GM23338 (cell line): ENCODE measurements around the gene ACOXL.

Experiments
- CREB1 ChIP-seq: fragments of 250-450 bp; sonication (Bioruptor Pico); IDR thresholded peaks from 2 replicates; pipeline ENCODE4 v1.5.0; 2020; ENCODE audit warnings: low read depth, mild to moderate bottlenecking, moderate library complexity
- EZH2 ChIP-seq: fragments of 200-600 bp; sonication (generic); IDR thresholded peaks from one replicate; pipeline ENCODE4 v1.8.0; 2017; ENCODE audit warnings: antibody characterized with exemption, mild to moderate bottlenecking, low read depth; ENCODE audit not compliant: unreplicated experiment
- EZH2phosphoT487 ChIP-seq: fragments of 200-600 bp; sonication (generic); IDR thresholded peaks from one replicate; pipeline ENCODE4 v1.8.1; 2018; ENCODE audit warnings: antibody characterized with exemption; ENCODE audit not compliant: unreplicated experiment
- JUNB ChIP-seq: IDR thresholded peaks from one replicate; pipeline ENCODE4 v1.6.1; 2016; ENCODE audit warnings: antibody characterized with exemption; ENCODE audit not compliant: unreplicated experiment
- NANOG ChIP-seq: IDR thresholded peaks from 2 replicates; pipeline ENCODE4 v1.6.1; 2016; ENCODE audit warnings: antibody characterized with exemption, borderline replicate concordance
- POLR2AphosphoS5 ChIP-seq: IDR thresholded peaks from 2 replicates; pipeline ENCODE4 v1.6.1; 2016; ENCODE audit warnings: antibody characterized with exemption, low read depth
- STAT1 ChIP-seq: IDR thresholded peaks from one replicate; pipeline ENCODE4 v1.6.1; 2016; ENCODE audit warnings: antibody characterized with exemption; ENCODE audit not compliant: unreplicated experiment
- ZNF114 ChIP-seq: fragments of 250-450 bp; sonication (Bioruptor Pico); IDR thresholded peaks from 2 replicates; pipeline ENCODE4 v1.5.0; 2020; ENCODE audit warnings: mild to moderate bottlenecking, moderate library complexity
- ZNF331 ChIP-seq: fragments of 250-450 bp; sonication (Bioruptor Pico); IDR thresholded peaks from 2 replicates; pipeline ENCODE4 v1.5.0; 2020; ENCODE audit warnings: low read depth, mild to moderate bottlenecking, moderate library complexity
- TF ChIP-seq, protein P1 (sequence below), 2 experiments: fragments of 200-600 bp in 1 of 2; sonication (generic) in 1 of 2; conservative IDR thresholded peaks; 2 replicates each; pipeline versions ENCODE4 v1.5.1 to v1.6.1; 2016 to 2017; ENCODE audit warnings: antibody characterized with exemption in 2 of 2, low read depth in 2 of 2, mild to moderate bottlenecking in 2 of 2, moderate library complexity in 1 of 2
- TF ChIP-seq, protein P2 (sequence below): IDR thresholded peaks from 2 replicates; pipeline ENCODE4 v1.6.1; 2016; ENCODE audit warnings: antibody characterized with exemption
- TF ChIP-seq, protein P3 (sequence below): IDR thresholded peaks from one replicate; pipeline ENCODE4 v1.6.1; 2018; ENCODE audit warnings: antibody characterized with exemption; ENCODE audit not compliant: unreplicated experiment
- TF ChIP-seq, protein P4 (sequence below): fragments of 250-450 bp; sonication (Bioruptor Pico); IDR thresholded peaks from 2 replicates; pipeline ENCODE4 v1.5.0; 2020; ENCODE audit warnings: mild to moderate bottlenecking, moderate library complexity

DNA sequence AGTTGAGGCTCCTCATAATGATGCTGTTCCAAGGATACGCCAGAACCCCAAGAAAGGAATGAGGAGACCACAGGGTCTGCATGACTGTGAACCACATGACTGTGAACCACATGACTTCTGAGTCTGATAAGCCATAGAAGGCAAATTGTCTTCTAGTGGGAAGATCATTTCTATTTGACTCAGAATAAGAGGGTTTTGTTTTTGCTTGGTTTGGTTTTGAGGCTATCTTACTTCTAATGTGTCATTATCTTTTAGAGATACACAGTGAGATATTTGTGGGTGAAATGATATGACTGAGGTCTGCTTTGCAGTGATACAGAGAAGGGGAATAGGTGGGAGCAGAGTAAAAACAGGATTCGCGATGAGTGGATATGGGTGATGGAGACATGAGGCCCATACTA, 359.4 kb downstream of the ACOXL start:
- TF ChIP-seq POLR2AphosphoS5 (no peak), CREB1 (CRISPR knock-in tag) (no peak), JUNB (no peak), EZH2 (no peak), ZNF331 (CRISPR knock-in tag) (no peak), EZH2phosphoT487 (no peak), STAT1 (no peak), ZNF114 (CRISPR knock-in tag) (no peak), NANOG (no peak)
- TF ChIP-seq, protein P1, sequence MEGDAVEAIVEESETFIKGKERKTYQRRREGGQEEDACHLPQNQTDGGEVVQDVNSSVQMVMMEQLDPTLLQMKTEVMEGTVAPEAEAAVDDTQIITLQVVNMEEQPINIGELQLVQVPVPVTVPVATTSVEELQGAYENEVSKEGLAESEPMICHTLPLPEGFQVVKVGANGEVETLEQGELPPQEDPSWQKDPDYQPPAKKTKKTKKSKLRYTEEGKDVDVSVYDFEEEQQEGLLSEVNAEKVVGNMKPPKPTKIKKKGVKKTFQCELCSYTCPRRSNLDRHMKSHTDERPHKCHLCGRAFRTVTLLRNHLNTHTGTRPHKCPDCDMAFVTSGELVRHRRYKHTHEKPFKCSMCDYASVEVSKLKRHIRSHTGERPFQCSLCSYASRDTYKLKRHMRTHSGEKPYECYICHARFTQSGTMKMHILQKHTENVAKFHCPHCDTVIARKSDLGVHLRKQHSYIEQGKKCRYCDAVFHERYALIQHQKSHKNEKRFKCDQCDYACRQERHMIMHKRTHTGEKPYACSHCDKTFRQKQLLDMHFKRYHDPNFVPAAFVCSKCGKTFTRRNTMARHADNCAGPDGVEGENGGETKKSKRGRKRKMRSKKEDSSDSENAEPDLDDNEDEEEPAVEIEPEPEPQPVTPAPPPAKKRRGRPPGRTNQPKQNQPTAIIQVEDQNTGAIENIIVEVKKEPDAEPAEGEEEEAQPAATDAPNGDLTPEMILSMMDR (conservative IDR thresholded peaks at IDR 0.05; ENCODE audit: low read depth in 2 of 2), result no peak
- TF ChIP-seq, protein P2, sequence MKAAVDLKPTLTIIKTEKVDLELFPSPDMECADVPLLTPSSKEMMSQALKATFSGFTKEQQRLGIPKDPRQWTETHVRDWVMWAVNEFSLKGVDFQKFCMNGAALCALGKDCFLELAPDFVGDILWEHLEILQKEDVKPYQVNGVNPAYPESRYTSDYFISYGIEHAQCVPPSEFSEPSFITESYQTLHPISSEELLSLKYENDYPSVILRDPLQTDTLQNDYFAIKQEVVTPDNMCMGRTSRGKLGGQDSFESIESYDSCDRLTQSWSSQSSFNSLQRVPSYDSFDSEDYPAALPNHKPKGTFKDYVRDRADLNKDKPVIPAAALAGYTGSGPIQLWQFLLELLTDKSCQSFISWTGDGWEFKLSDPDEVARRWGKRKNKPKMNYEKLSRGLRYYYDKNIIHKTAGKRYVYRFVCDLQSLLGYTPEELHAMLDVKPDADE, result no peak
- TF ChIP-seq, protein P3, sequence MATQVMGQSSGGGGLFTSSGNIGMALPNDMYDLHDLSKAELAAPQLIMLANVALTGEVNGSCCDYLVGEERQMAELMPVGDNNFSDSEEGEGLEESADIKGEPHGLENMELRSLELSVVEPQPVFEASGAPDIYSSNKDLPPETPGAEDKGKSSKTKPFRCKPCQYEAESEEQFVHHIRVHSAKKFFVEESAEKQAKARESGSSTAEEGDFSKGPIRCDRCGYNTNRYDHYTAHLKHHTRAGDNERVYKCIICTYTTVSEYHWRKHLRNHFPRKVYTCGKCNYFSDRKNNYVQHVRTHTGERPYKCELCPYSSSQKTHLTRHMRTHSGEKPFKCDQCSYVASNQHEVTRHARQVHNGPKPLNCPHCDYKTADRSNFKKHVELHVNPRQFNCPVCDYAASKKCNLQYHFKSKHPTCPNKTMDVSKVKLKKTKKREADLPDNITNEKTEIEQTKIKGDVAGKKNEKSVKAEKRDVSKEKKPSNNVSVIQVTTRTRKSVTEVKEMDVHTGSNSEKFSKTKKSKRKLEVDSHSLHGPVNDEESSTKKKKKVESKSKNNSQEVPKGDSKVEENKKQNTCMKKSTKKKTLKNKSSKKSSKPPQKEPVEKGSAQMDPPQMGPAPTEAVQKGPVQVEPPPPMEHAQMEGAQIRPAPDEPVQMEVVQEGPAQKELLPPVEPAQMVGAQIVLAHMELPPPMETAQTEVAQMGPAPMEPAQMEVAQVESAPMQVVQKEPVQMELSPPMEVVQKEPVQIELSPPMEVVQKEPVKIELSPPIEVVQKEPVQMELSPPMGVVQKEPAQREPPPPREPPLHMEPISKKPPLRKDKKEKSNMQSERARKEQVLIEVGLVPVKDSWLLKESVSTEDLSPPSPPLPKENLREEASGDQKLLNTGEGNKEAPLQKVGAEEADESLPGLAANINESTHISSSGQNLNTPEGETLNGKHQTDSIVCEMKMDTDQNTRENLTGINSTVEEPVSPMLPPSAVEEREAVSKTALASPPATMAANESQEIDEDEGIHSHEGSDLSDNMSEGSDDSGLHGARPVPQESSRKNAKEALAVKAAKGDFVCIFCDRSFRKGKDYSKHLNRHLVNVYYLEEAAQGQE, result no peak
- TF ChIP-seq, protein P4, sequence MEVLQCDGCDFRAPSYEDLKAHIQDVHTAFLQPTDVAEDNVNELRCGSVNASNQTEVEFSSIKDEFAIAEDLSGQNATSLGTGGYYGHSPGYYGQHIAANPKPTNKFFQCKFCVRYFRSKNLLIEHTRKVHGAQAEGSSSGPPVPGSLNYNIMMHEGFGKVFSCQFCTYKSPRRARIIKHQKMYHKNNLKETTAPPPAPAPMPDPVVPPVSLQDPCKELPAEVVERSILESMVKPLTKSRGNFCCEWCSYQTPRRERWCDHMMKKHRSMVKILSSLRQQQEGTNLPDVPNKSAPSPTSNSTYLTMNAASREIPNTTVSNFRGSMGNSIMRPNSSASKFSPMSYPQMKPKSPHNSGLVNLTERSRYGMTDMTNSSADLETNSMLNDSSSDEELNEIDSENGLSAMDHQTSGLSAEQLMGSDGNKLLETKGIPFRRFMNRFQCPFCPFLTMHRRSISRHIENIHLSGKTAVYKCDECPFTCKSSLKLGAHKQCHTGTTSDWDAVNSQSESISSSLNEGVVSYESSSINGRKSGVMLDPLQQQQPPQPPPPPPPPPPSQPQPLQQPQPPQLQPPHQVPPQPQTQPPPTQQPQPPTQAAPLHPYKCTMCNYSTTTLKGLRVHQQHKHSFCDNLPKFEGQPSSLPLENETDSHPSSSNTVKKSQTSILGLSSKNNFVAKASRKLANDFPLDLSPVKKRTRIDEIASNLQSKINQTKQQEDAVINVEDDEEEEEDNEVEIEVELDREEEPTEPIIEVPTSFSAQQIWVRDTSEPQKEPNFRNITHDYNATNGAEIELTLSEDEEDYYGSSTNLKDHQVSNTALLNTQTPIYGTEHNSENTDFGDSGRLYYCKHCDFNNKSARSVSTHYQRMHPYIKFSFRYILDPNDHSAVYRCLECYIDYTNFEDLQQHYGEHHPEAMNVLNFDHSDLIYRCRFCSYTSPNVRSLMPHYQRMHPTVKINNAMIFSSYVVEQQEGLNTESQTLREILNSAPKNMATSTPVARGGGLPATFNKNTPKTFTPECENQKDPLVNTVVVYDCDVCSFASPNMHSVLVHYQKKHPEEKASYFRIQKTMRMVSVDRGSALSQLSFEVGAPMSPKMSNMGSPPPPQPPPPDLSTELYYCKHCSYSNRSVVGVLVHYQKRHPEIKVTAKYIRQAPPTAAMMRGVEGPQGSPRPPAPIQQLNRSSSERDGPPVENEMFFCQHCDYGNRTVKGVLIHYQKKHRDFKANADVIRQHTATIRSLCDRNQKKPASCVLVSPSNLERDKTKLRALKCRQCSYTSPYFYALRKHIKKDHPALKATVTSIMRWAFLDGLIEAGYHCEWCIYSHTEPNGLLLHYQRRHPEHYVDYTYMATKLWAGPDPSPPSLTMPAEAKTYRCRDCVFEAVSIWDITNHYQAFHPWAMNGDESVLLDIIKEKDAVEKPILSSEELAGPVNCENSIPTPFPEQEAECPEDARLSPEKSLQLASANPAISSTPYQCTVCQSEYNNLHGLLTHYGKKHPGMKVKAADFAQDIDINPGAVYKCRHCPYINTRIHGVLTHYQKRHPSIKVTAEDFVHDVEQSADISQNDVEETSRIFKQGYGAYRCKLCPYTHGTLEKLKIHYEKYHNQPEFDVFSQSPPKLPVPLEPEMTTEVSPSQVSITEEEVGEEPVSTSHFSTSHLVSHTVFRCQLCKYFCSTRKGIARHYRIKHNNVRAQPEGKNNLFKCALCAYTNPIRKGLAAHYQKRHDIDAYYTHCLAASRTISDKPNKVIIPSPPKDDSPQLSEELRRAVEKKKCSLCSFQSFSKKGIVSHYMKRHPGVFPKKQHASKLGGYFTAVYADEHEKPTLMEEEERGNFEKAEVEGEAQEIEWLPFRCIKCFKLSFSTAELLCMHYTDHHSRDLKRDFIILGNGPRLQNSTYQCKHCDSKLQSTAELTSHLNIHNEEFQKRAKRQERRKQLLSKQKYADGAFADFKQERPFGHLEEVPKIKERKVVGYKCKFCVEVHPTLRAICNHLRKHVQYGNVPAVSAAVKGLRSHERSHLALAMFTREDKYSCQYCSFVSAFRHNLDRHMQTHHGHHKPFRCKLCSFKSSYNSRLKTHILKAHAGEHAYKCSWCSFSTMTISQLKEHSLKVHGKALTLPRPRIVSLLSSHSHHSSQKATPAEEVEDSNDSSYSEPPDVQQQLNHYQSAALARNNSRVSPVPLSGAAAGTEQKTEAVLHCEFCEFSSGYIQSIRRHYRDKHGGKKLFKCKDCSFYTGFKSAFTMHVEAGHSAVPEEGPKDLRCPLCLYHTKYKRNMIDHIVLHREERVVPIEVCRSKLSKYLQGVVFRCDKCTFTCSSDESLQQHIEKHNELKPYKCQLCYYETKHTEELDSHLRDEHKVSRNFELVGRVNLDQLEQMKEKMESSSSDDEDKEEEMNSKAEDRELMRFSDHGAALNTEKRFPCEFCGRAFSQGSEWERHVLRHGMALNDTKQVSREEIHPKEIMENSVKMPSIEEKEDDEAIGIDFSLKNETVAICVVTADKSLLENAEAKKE (CRISPR knock-in tag), result no peak
